Upper lobe of right lung (tissue), 1 donor: ENCODE measurements around the gene UTF1. TPM values are rescaled to one million over a fixed set of nuclear protein-coding genes. Genes with fewer than 3 reads are reported as not detected.

Experiments
- ATAC-seq: fragments of 200-7000 bp; cut with Tn5 transposase; one replicate; pipeline ENCODE4 v1.9.1; 2020; ENCODE audit warnings: mild to moderate bottlenecking, moderate library complexity
- DNase-seq: peaks from one replicate; pipeline ENCODE4 v3.0.0-alpha.2; 2020
- H3K27ac ChIP-seq: fragments of 200-600 bp; one replicate; pipeline ENCODE4 v1.8.0; 2022
- H3K27me3 ChIP-seq: fragments of 200-600 bp; one replicate; pipeline ENCODE4 v1.8.0; 2022; ENCODE audit warnings: mild to moderate bottlenecking
- H3K36me3 ChIP-seq: fragments of 200-600 bp; one replicate; pipeline ENCODE4 v1.8.0; 2022
- H3K4me1 ChIP-seq: fragments of 200-600 bp; one replicate; pipeline ENCODE4 v1.8.0; 2022
- H3K4me3 ChIP-seq: fragments of 200-600 bp; one replicate; pipeline ENCODE4 v1.8.0; 2022; ENCODE audit warnings: mild to moderate bottlenecking
- H3K9me3 ChIP-seq: fragments of 200-600 bp; one replicate; pipeline ENCODE4 v1.8.0; 2022
- CTCF ChIP-seq: fragments of 200-600 bp; IDR thresholded peaks from one replicate; pipeline ENCODE4 v1.8.0; 2022; ENCODE audit warnings: antibody characterized with exemption
- intact Hi-C: fragments of 100-400 bp; cut with DNase I; formaldehyde crosslinking; loops from one replicate; pipeline ENCODE4 v1.11.0; 2022
- total RNA-seq: library from RNA; stranded (reverse); fragmentation: NEBNext Ultra II Directional; extraction: Animal tissue kit (Norgen Biotek cat#: 25700); gene quantifications from one replicate; pipeline ENCODE4 v1.2.1, GENCODE V29; 2021
- donor health status: DM: no; HTN: yes; CAD: no; lungs with severe emphysema.

The UTF1 gene
- total RNA-seq, 1 donor from 2014 or later, result not detected

GRCh38 chr10:133197786-133198185, 32.2 kb upstream of the UTF1 start:
- Histone ChIP-seq H3K36me3 (no peaks in the 10 kb centered on the region), H3K4me1 (no peaks in the 10 kb centered on the region), H3K27me3 (no peaks in the 10 kb centered on the region), H3K27ac (no peak overlapping the region), H3K9me3 (no peaks in the 10 kb centered on the region), H3K4me3 (no peak overlapping the region)
- no peak for DNase-seq
- ATAC-seq, result no peak
- TF ChIP-seq CTCF, result no peak
- intact Hi-C loops, result no loop called here

GRCh38 chr10:133198206-133198605, 31.8 kb upstream of the UTF1 start:
- Histone ChIP-seq H3K36me3 (no peaks in the 10 kb centered on the region), H3K4me3 (no peak overlapping the region), H3K9me3 (no peaks in the 10 kb centered on the region), H3K27me3 (no peaks in the 10 kb centered on the region), H3K27ac (no peak overlapping the region), H3K4me1 (no peaks in the 10 kb centered on the region)
- intact Hi-C loops, result no loop called here
- DNase-seq (no peak), ATAC-seq (no peak)
- no peak for TF ChIP-seq CTCF

GRCh38 chr10:133198621-133199487, 31.2 kb upstream of the UTF1 start:
- Histone ChIP-seq H3K27ac (no peak overlapping the region), H3K27me3 (no peaks in the 10 kb centered on the region), H3K4me1 (no peaks in the 10 kb centered on the region), H3K9me3 (no peaks in the 10 kb centered on the region), H3K36me3 (no peaks in the 10 kb centered on the region), H3K4me3 (no peak overlapping the region)
- DNase-seq, result no peak
- no peak for TF ChIP-seq CTCF
- intact Hi-C loops, result no loop called here
- ATAC-seq, result no peak

- Histone ChIP-seq H3K9me3 (no peaks in the 10 kb centered on the region), H3K36me3 (no peaks in the 10 kb centered on the region), H3K4me1 (no peaks in the 10 kb centered on the region), H3K4me3 (no peak overlapping the region), H3K27me3 (no peaks in the 10 kb centered on the region), H3K27ac (no peak overlapping the region)
- DNase-seq, result no peak
- TF ChIP-seq CTCF, result no peak
- intact Hi-C loops, result no loop called here
- no peak for ATAC-seq
Measured at GRCh38 chr10:133199488-133199885, 30.5 kb upstream of the UTF1 start.

GRCh38 chr10:133199992-133200611, 29.9 kb upstream of the UTF1 start:
- H3K27me3 ChIP-seq, result no peaks in the 10 kb centered on the region
- intact Hi-C loops, result no loop called here
- no peaks in the 10 kb centered on the region for H3K9me3 ChIP-seq
- H3K27ac ChIP-seq, result no peak overlapping the region
- ATAC-seq (no peak), DNase-seq (no peak)
- H3K36me3 ChIP-seq, result no peaks in the 10 kb centered on the region
- H3K4me1 ChIP-seq, result no peaks in the 10 kb centered on the region
- no peak overlapping the region for H3K4me3 ChIP-seq
- TF ChIP-seq CTCF, result no peak
